Measurements from ENCODE around the gene TIMMDC1. TPM values are rescaled to one million over a fixed set of nuclear protein-coding genes. Genes with fewer than 3 reads are reported as not detected.
"Not testable (repeated sequence)": the region's sequence is repeated elsewhere in the genome, so short reads cannot be mapped to it uniquely, and the experiment has no call there.

Gene TIMMDC1
- total RNA-seq, 1 donor from 2014 or later: 28.2 TPM

- DNase-seq (ENCODE audit: low read depth in 2 of 2): peak in 1 of 2 donors; percentile 3
These were observed 57.0 kb downstream of the TIMMDC1 start for GRCh38 chr3:119555309-119555735.

- DNase-seq (ENCODE audit: low read depth in 2 of 2): no peak
These were observed 57.6 kb downstream of the TIMMDC1 start for GRCh38 chr3:119555929-119556328.

- DNase-seq (ENCODE audit: low read depth in 2 of 2): no peak
These were observed 59.0 kb downstream of the TIMMDC1 start for GRCh38 chr3:119557192-119557876.

GRCh38 chr3:119557877-119558269 lies 59.5 kb downstream of the TIMMDC1 start:
- no peak for DNase-seq (ENCODE audit: low read depth in 2 of 2)

GRCh38 chr3:119558626-119559317 lies 60.4 kb downstream of the TIMMDC1 start:
- DNase-seq (ENCODE audit: low read depth in 2 of 2): no peak

GRCh38 chr3:119559441-119559963 lies 61.2 kb downstream of the TIMMDC1 start, which contains the start of gene CD80:
CD80 (minus strand) TSS chr3:119559614; CDS start chr3:119557728, 1,886 bp downstream.
- DNase-seq (ENCODE audit: low read depth in 2 of 2): peak; percentile 65 to 68

GRCh38 chr3:119560160-119560559 lies 61.8 kb downstream of the TIMMDC1 start:
- no peak for DNase-seq (ENCODE audit: low read depth in 2 of 2)

- DNase-seq (ENCODE audit: low read depth in 2 of 2): peak; percentile 38 to 75
These were observed 64.1 kb downstream of the TIMMDC1 start for GRCh38 chr3:119562307-119562961.

- DNase-seq (ENCODE audit: low read depth in 2 of 2): not testable (repeated sequence)
These were observed 65.0 kb downstream of the TIMMDC1 start for GRCh38 chr3:119563334-119563733.

GRCh38 chr3:119569156-119569555 lies 70.8 kb downstream of the TIMMDC1 start:
- DNase-seq (ENCODE audit: low read depth in 2 of 2): no peak

- no peak for DNase-seq (ENCODE audit: low read depth in 2 of 2)
These were observed 71.9 kb downstream of the TIMMDC1 start for GRCh38 chr3:119570229-119570628.

- DNase-seq (ENCODE audit: low read depth in 2 of 2): no peak
These were observed 72.9 kb downstream of the TIMMDC1 start for GRCh38 chr3:119571230-119571629.

- peak; percentile 84 to 88 for DNase-seq (ENCODE audit: low read depth in 2 of 2)
These were observed 73.3 kb downstream of the TIMMDC1 start for GRCh38 chr3:119571688-119572087.

Other genes starting within 250 kb of the TIMMDC1 start
- 19.8 and 21.6 TPM in 2 replicates for gene ARHGAP31, start 204.2 kb upstream of the TIMMDC1 start, total RNA-seq
- gene TMEM39A, start 34.9 kb upstream of the TIMMDC1 start, total RNA-seq: 20.0 and 26.6 TPM in 2 replicates
- gene POGLUT1, start 29.6 kb upstream of the TIMMDC1 start, total RNA-seq: 10.2 and 17.3 TPM in 2 replicates
- under 0.01 TPM in 1 of 2 replicates, not detected in the other for gene CD80, start 61.1 kb downstream of the TIMMDC1 start, total RNA-seq
- 6.5 and 11.7 TPM in 2 replicates for gene ADPRH, start 80.9 kb downstream of the TIMMDC1 start, total RNA-seq
- 3.5 and 6.2 TPM in 2 replicates for gene PLA1A, start 99.3 kb downstream of the TIMMDC1 start, total RNA-seq
- gene POPDC2, start 162.0 kb downstream of the TIMMDC1 start, total RNA-seq: 0.22 and 0.40 TPM in 2 replicates
- 16.8 and 42.9 TPM in 2 replicates for gene COX17, start 178.9 kb downstream of the TIMMDC1 start, total RNA-seq
- gene CFAP91, start 204.5 kb downstream of the TIMMDC1 start, total RNA-seq: 0.22 TPM in 1 of 2 replicates, not detected in the other